ENCODE data around the gene HSPG2. TPM values are rescaled to one million over a fixed set of nuclear protein-coding genes. Genes with fewer than 3 reads are reported as not detected.

Gene HSPG2
- total and polyA plus RNA-seq, 2 of the 8 experiments (the other 6 are each of a cell fraction or from before 2014, with no cell fraction given): 17.8 to 111 TPM

DNA sequence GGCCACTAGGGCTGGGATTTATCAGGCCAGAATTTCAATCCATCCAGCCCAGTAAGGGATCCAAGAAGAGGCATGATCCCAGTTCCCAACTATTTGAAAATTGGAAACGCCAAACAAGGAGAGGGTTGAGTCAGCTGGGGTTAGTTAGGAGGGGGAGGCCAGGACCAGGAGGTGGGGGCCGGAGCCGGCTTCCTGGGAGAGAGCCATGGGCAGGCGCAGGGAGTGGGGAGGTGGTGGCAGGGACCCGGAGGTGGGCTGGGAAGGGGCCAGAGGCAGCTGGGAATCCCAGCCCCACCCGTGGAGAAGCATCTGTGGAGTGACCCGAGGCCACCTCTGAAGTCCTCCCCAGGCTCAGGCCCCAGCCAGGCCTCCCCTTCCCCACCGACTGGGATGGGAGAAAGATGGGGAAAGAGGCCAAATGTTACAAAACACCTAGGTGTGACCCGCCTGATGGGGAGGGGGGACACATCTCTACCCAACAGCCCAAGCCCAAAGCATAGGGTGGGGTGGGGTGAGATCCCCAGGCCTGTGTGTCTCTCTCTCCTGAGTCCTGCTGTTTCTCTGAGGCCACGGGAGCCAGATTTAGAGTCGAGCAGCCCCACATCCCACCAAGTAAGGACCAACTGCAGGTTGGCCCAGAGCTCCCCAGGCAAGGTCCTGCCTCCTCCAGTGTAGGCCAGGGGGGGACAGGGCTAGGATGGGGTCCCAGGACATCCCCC, 10.1 kb downstream of the HSPG2 start:
- H3K4me2 ChIP-seq (ENCODE audit: insufficient read depth in 1 of 2, low read depth in 2 of 2, low read length in 2 of 2): no peak overlapping the region
- H3K27me3 ChIP-seq (replicated peaks in 1 of 4; ENCODE audit: control insufficient read depth in 3 of 4, extremely low read depth in 1 of 4, insufficient read depth in 3 of 4, low read length in 3 of 4): no peaks in the 10 kb centered on the region
- FAIRE-seq: no peak
- H3K4me1 ChIP-seq (replicated peaks in 1 of 4; ENCODE audit: control insufficient read depth in 3 of 4, insufficient read depth in 4 of 4, low read length in 3 of 4): peaks cover 3 to 27% (median 11%) of the 10 kb centered on the region in 4 experiments
- no peak overlapping the region for H3K9ac ChIP-seq (replicated peaks in 1 of 4; ENCODE audit: extremely low read depth in 1 of 4, low read depth in 3 of 4, low read length in 3 of 4)
- H3K4me3 ChIP-seq (ENCODE audit: extremely low read depth in 1 of 4, insufficient read depth in 2 of 4, low read depth in 3 of 4, low read length in 4 of 4): no peak overlapping the region
- no peak overlapping the region for H2BK20ac ChIP-seq (ENCODE audit: low read length)
- no peak overlapping the region for H3K23ac ChIP-seq (ENCODE audit: insufficient read length)
- 84% methylated on average over 8 of the region's 11 CpGs; no CpG with 5 or more reads in 1 of the 2 experiments for WGBS, 2 experiments (ENCODE audit: extremely low coverage in 1 of 2, insufficient coverage in 1 of 2, insufficient read length in 1 of 2, insufficient replicate concordance in 2 of 2, low coverage in 1 of 2, low lambda C conversion rate in 2 of 2, missing lambda C conversion rate in 1 of 2)
- ChIA-PET POLR2A (ENCODE audit: partially characterized antibody) (interaction anchor here (2.4 kb wide), 1 partner anchor 10 kb away, joined by 6 read pairs; no protein-coding TSS in a partner anchor), CTCF (ENCODE audit: partially characterized antibody) (interaction anchor here (0.7 kb wide), 1 partner anchor 14 kb away, joined by 3 read pairs; no protein-coding TSS in a partner anchor)
- H3K14ac ChIP-seq (ENCODE audit: insufficient read length): no peak overlapping the region
- H2BK120ac ChIP-seq (replicated peaks; ENCODE audit: low read depth, low read length): no peak overlapping the region
- peaks cover 20% of the 10 kb centered on the region for H3K79me1 ChIP-seq (ENCODE audit: low read depth, low read length)
- no peak overlapping the region for H2AK5ac ChIP-seq (ENCODE audit: low read depth, low read length)
- no peak overlapping the region for H4K91ac ChIP-seq (replicated peaks; ENCODE audit: insufficient read length, low read length)
- no peak overlapping the region for H4K5ac ChIP-seq (ENCODE audit: insufficient read length, low read depth, low read length)
- peaks cover 0 to 50% of the 10 kb centered on the region in 2 experiments; a peak in 2 of 4 replicates for H3K79me2 ChIP-seq (ENCODE audit: control insufficient read depth in 1 of 2, insufficient read depth in 2 of 2, low read length in 2 of 2)
- H2BK5ac ChIP-seq (ENCODE audit: low read depth, low read length): 0 out of 2 replicates have a peak overlapping the region, but pooled peaks have one; percentile 24
- H3K27ac ChIP-seq (ENCODE audit: low read depth, low read length): no peak overlapping the region; the same call in 1 of the 2 replicates
- no peak overlapping the region for H2BK15ac ChIP-seq (ENCODE audit: low read length)
- no peak overlapping the region for H3K18ac ChIP-seq (ENCODE audit: extremely low read depth, low read length)
- H4K8ac ChIP-seq (ENCODE audit: extremely low read depth, insufficient read depth, low read length): no peak overlapping the region; the same call in 1 of the 2 replicates
- H3K23me2 ChIP-seq (ENCODE audit: low read depth, low read length): 0 out of 2 replicates have a peak, but pooled peaks cover 2% of the 10 kb centered on the region
- H2AFZ ChIP-seq (ENCODE audit: low read length): no peak overlapping the region
- H3K9me3 ChIP-seq (ENCODE audit: insufficient read depth in 2 of 2, low read depth in 1 of 2, low read length in 1 of 2): no peaks in the 10 kb centered on the region
- DNase-seq (ENCODE audit: low read depth in 1 of 2, low spot score in 2 of 2): no peak
- H3K36me3 ChIP-seq (ENCODE audit: control insufficient read depth in 2 of 4, insufficient read depth in 4 of 4, low read length in 3 of 4): no peaks in the 10 kb centered on the region
- no peak overlapping the region for H3K56ac ChIP-seq (replicated peaks; ENCODE audit: insufficient read length, low read depth, low read length)
- no peak overlapping the region for H3K4ac ChIP-seq (replicated peaks; ENCODE audit: insufficient read length, low read depth, low read length)
- no peak overlapping the region for H2BK12ac ChIP-seq (ENCODE audit: low read depth, low read length)
- H4K20me1 ChIP-seq (replicated peaks in 1 of 2; ENCODE audit: control insufficient read depth in 1 of 2, insufficient read depth in 2 of 2, low read length in 2 of 2): peaks cover 4 to 13% of the 10 kb centered on the region in 2 experiments
- TF ChIP-seq TCF12 (IDR thresholded peaks at IDR 0.05; ENCODE audit: low read depth, low read length) (no peak), SP1 (IDR thresholded peaks at IDR 0.05; ENCODE audit: low read depth, low read length) (no peak), FOSL1 (IDR thresholded peaks at IDR 0.05; ENCODE audit: insufficient read depth, low read depth, low read length) (no peak), CBX8 (IDR thresholded peaks at IDR 0.05; ENCODE audit: borderline replicate concordance, low read depth, low read length) (no peak), MAFK (IDR thresholded peaks at IDR 0.05; ENCODE audit: low read depth, low read length) (no peak), JUND (IDR thresholded peaks at IDR 0.05; ENCODE audit: low read length) (no peak), CREB1 (IDR thresholded peaks at IDR 0.05) (no peak), ZNF274 (IDR thresholded peaks at IDR 0.05; ENCODE audit: borderline replicate concordance, extremely low read depth, low read length) (no peak)
- TF ChIP-seq, protein P1, sequence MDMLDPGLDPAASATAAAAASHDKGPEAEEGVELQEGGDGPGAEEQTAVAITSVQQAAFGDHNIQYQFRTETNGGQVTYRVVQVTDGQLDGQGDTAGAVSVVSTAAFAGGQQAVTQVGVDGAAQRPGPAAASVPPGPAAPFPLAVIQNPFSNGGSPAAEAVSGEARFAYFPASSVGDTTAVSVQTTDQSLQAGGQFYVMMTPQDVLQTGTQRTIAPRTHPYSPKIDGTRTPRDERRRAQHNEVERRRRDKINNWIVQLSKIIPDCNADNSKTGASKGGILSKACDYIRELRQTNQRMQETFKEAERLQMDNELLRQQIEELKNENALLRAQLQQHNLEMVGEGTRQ (IDR thresholded peaks at IDR 0.05; ENCODE audit: low read length): no peak
